H1 (cell line): Measurements from ENCODE around the gene PCDH9. TPM values are rescaled to one million over a fixed set of nuclear protein-coding genes. Genes with fewer than 3 reads are reported as not detected.

Experiments
- CTCF ChIA-PET: fragments of 300-600 bp; sonication (Branson Sonifier 250); formaldehyde crosslinking; loops from one replicate; lab custom pipeline; 2021; ENCODE audit not compliant: partially characterized antibody; lab: Charles Lee
- POLR2A ChIA-PET: fragments of 300-600 bp; sonication (Branson Sonifier 250); formaldehyde crosslinking; loops from one replicate; lab custom pipeline; 2021; ENCODE audit warnings: inconsistent platforms; ENCODE audit not compliant: partially characterized antibody; lab: Charles Lee
- DNase-seq, 2 experiments: peaks; one replicate each; pipeline versions ENCODE4 v3.0.0 to v3.0.0-alpha.2; 2010 to 2022; ENCODE audit warnings: low spot score in 2 of 2, low read depth in 1 of 2, mixed read lengths in 1 of 2
- FAIRE-seq: peaks from 2 replicates; lab custom pipeline; 2011; peaks lifted over from hg19 to GRCh38; lab: Jason Lieb, UNC
- H2AFZ ChIP-seq: 2 replicates; pipeline ENCODE4 v1.8.1; 2012; ENCODE audit warnings: low read length, inconsistent platforms
- H2AK5ac ChIP-seq: 2 replicates; pipeline ENCODE4 v1.6.1; 2013; ENCODE audit warnings: low read depth, low read length
- H2BK120ac ChIP-seq: replicated peaks from 2 replicates; pipeline ENCODE3; 2013; ENCODE audit warnings: low read depth, low read length, inconsistent platforms
- H2BK12ac ChIP-seq: 2 replicates; pipeline ENCODE4 v1.6.1; 2013; ENCODE audit warnings: low read depth, low read length
- H2BK15ac ChIP-seq: 2 replicates; pipeline ENCODE4 v1.6.1; 2013; ENCODE audit warnings: low read length
- H2BK20ac ChIP-seq: 2 replicates; pipeline ENCODE4 v1.6.1; 2013; ENCODE audit warnings: low read length
- H2BK5ac ChIP-seq: 2 replicates; pipeline ENCODE4 v1.6.1; 2013; ENCODE audit warnings: low read depth, low read length
- H3K14ac ChIP-seq: 2 replicates; pipeline ENCODE4 v1.6.1; 2013; ENCODE audit warnings: inconsistent platforms; ENCODE audit not compliant: insufficient read length
- H3K18ac ChIP-seq: 2 replicates; pipeline ENCODE4 v1.6.1; 2013; ENCODE audit warnings: low read length; ENCODE audit errors: extremely low read depth
- H3K23ac ChIP-seq: 2 replicates; pipeline ENCODE4 v1.6.1; 2013; ENCODE audit warnings: inconsistent platforms; ENCODE audit not compliant: insufficient read length
- H3K23me2 ChIP-seq: 2 replicates; pipeline ENCODE4 v1.6.1; 2013; ENCODE audit warnings: low read depth, low read length
- H3K27ac ChIP-seq: 2 replicates; pipeline ENCODE4 v1.6.1; 2011; ENCODE audit warnings: low read depth, low read length, inconsistent platforms
- H3K27me3 ChIP-seq, 4 experiments: replicated peaks in 1 of 4; 1 replicate in 1 of 4; 2 replicates in 3 of 4; pipeline versions ENCODE4 v1.6.1 to v1.8.1; 2011 to 2013; ENCODE audit warnings: low read length in 3 of 4, mild to moderate bottlenecking in 3 of 4, inconsistent platforms in 2 of 4, mixed read lengths in 2 of 4, moderate library complexity in 1 of 4; ENCODE audit not compliant: control insufficient read depth in 3 of 4, insufficient read depth in 3 of 4; ENCODE audit errors: extremely low read depth in 1 of 4
- H3K36me3 ChIP-seq, 4 experiments: 2 replicates each; pipeline versions ENCODE4 v1.6.1 to v1.8.1; 2011 to 2013; ENCODE audit warnings: mild to moderate bottlenecking in 4 of 4, low read length in 3 of 4, moderate library complexity in 2 of 4, control low read depth in 1 of 4, inconsistent platforms in 1 of 4; ENCODE audit not compliant: insufficient read depth in 4 of 4, control insufficient read depth in 2 of 4
- H3K4ac ChIP-seq: replicated peaks from 2 replicates; pipeline ENCODE3; 2013; ENCODE audit warnings: low read length, low read depth, mixed read lengths, inconsistent platforms; ENCODE audit not compliant: insufficient read length
- H3K4me1 ChIP-seq, 4 experiments: replicated peaks in 1 of 4; 1 replicate in 1 of 4; 2 replicates in 3 of 4; pipeline versions ENCODE4 v1.6.1 to v1.8.1; 2011 to 2013; ENCODE audit warnings: low read length in 3 of 4, inconsistent platforms in 2 of 4, mixed read lengths in 1 of 4; ENCODE audit not compliant: insufficient read depth in 4 of 4, control insufficient read depth in 3 of 4
- H3K4me2 ChIP-seq, 2 experiments: 2 replicates each; pipeline versions ENCODE4 v1.6.1 to v1.8.1; 2011 to 2013; ENCODE audit warnings: low read depth in 2 of 2, low read length in 2 of 2, control low read depth in 1 of 2, inconsistent platforms in 1 of 2, mild to moderate bottlenecking in 1 of 2; ENCODE audit not compliant: insufficient read depth in 1 of 2
- H3K4me3 ChIP-seq, 4 experiments: fragments of 200-600, 300-600 bp in 1 of 4; sonication (generic), shearing (Covaris generic), sonication (Bioruptor Twin) in 1 of 4; 2 replicates each; pipeline versions ENCODE4 v1.5.1 to v1.8.1; 2011 to 2016; ENCODE audit warnings: low read length in 4 of 4, low read depth in 3 of 4, control low read depth in 2 of 4, inconsistent platforms in 2 of 4, mild to moderate bottlenecking in 2 of 4, mixed read lengths in 1 of 4, moderate library complexity in 1 of 4; ENCODE audit not compliant: insufficient read depth in 2 of 4; ENCODE audit errors: extremely low read depth in 1 of 4
- H3K56ac ChIP-seq: replicated peaks from 2 replicates; pipeline ENCODE3; 2013; ENCODE audit warnings: low read depth, mild to moderate bottlenecking, mixed read lengths, low read length, inconsistent platforms; ENCODE audit not compliant: insufficient read length
- H3K79me1 ChIP-seq: 2 replicates; pipeline ENCODE4 v1.6.1; 2013; ENCODE audit warnings: low read depth, low read length, control low read depth
- H3K79me2 ChIP-seq, 2 experiments: 2 replicates each; pipeline versions ENCODE4 v1.6.1 to v1.8.1; 2012 to 2013; ENCODE audit warnings: low read length in 2 of 2, mild to moderate bottlenecking in 2 of 2, inconsistent platforms in 1 of 2; ENCODE audit not compliant: insufficient read depth in 2 of 2, control insufficient read depth in 1 of 2
- H3K9ac ChIP-seq, 4 experiments: replicated peaks in 1 of 4; 1 replicate in 1 of 4; 2 replicates in 3 of 4; pipeline versions ENCODE4 v1.6.1 to v1.8.1; 2011 to 2013; ENCODE audit warnings: low read depth in 3 of 4, low read length in 3 of 4, control low read depth in 2 of 4, mild to moderate bottlenecking in 2 of 4, moderate library complexity in 2 of 4, inconsistent platforms in 1 of 4; ENCODE audit errors: extremely low read depth in 1 of 4
- H3K9me3 ChIP-seq, 2 experiments: 2 replicates each; pipeline versions ENCODE4 v1.6.1 to v1.8.1; 2012 to 2013; ENCODE audit warnings: mild to moderate bottlenecking in 2 of 2, moderate library complexity in 2 of 2, control low read depth in 1 of 2, inconsistent platforms in 1 of 2, low read depth in 1 of 2, low read length in 1 of 2, mixed read lengths in 1 of 2; ENCODE audit not compliant: insufficient read depth in 2 of 2
- H4K20me1 ChIP-seq, 2 experiments: replicated peaks in 1 of 2; 2 replicates each; pipeline versions ENCODE3 to v1.8.1; 2011 to 2013; ENCODE audit warnings: inconsistent platforms in 2 of 2, low read length in 2 of 2, mild to moderate bottlenecking in 1 of 2; ENCODE audit not compliant: insufficient read depth in 2 of 2, control insufficient read depth in 1 of 2
- H4K5ac ChIP-seq: 2 replicates; pipeline ENCODE4 v1.6.1; 2013; ENCODE audit warnings: low read length, low read depth, mixed read lengths, inconsistent platforms; ENCODE audit not compliant: insufficient read length
- H4K8ac ChIP-seq: 2 replicates; pipeline ENCODE4 v1.8.0; 2013; ENCODE audit warnings: mild to moderate bottlenecking, moderate library complexity, low read length, inconsistent platforms; ENCODE audit not compliant: insufficient read depth; ENCODE audit errors: extremely low read depth
- H4K91ac ChIP-seq: replicated peaks from 2 replicates; pipeline ENCODE3; 2013; ENCODE audit warnings: low read length, mixed read lengths, inconsistent platforms; ENCODE audit not compliant: insufficient read length
- CTBP2 ChIP-seq: IDR thresholded peaks from 2 replicates; pipeline ENCODE4 v1.7.0; 2011; ENCODE audit warnings: borderline replicate concordance, mild to moderate bottlenecking, moderate library complexity, mixed read lengths, low read length; ENCODE audit not compliant: insufficient read depth, insufficient read length
- EGR1 ChIP-seq: IDR thresholded peaks from 2 replicates; pipeline ENCODE4 v1.6.1; 2011; ENCODE audit warnings: low read depth, low read length, borderline replicate concordance
- JUN ChIP-seq: IDR thresholded peaks from 2 replicates; pipeline ENCODE4 v1.6.1; 2011; ENCODE audit warnings: low read depth, mild to moderate bottlenecking, improper control_type of control experiment, low read length
- RFX5 ChIP-seq: IDR thresholded peaks from 2 replicates; pipeline ENCODE4 v1.6.1; 2011; ENCODE audit warnings: low read depth, low read length, improper control_type of control experiment, borderline replicate concordance
- SP4 ChIP-seq: IDR thresholded peaks from 2 replicates; pipeline ENCODE4 v1.6.1; 2012; ENCODE audit warnings: low read length, inconsistent platforms
- WGBS, 2 experiments: shearing (Covaris generic) in 1 of 2; methylation state at CpG; one replicate each; pipeline versions ENCODE4 v1.1.6 to v1.1.7; 2013 to 2015; ENCODE audit warnings: low lambda C conversion rate in 2 of 2, mixed read lengths in 2 of 2, inconsistent platforms in 1 of 2, low coverage in 1 of 2, missing lambda C conversion rate in 1 of 2; ENCODE audit not compliant: insufficient replicate concordance in 2 of 2, insufficient coverage in 1 of 2, insufficient read length in 1 of 2; ENCODE audit errors: extremely low coverage in 1 of 2, missing lambda C conversion rate in 1 of 2; 5-methylcytosine and 5-hydroxymethylcytosine counted together
- polyA plus RNA-seq, 7 experiments: library from polyadenylated mRNA; depleted of rRNA in 3 of 7; stranded (reverse) in 5 of 7; unstranded in 2 of 7; fragments of >200 nt in 5 of 7; fragments of 200-250 nt in 2 of 7; gene quantifications; 1 replicate in 5 of 7; 2 replicates in 1 of 7; 4 replicates in 1 of 7; pipeline versions ENCODE4 v1.2.1 to v1.2.3, GENCODE V29; 2011 to 2013; ENCODE audit warnings: missing spikeins in 2 of 7, mixed read lengths in 2 of 7
- total RNA-seq: library from RNA; stranded (reverse); fragmentation: NEBNext Ultra II Directional; extraction: Animal tissue kit (Norgen Biotek cat#: 25700); gene quantifications from 2 replicates; pipeline ENCODE4 v1.2.1, GENCODE V29; 2021

PCDH9 gene
- total and polyA plus RNA-seq, 2 of the 8 experiments (the other 6 are each of a cell fraction or from before 2014, with no cell fraction given), result 0.12 to 0.60 TPM

DNA sequence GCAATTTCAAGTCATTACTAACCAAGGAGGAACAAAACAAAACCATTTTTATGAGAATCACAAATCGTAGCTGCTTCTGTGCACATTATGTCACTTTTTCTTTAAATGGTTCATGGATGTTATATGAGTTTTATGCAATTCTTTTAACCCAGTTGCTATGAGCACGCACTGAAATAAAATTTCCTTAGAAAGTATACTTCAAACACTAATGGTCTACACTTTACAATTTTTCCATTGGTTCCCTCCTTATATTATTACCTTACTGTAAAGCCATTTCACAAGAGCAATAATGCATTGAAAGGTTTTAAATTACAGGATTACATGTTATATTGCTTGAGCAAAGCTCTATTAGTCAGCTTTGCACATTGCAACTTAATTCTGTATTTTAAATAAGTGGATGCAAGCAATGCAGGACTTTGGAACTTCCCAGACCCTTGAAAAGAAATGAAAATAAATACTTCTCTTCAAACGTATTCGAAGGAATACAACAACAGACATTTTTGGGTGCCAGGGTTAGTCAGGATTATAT is 318.7 kb downstream of the PCDH9 start:
- Histone ChIP-seq H2BK15ac (no peak overlapping the region), H4K20me1 (no peaks in the 10 kb centered on the region), H2AFZ (no peak overlapping the region), H4K8ac (no peak overlapping the region), H3K36me3 (no peaks in the 10 kb centered on the region), H3K9me3 (no peaks in the 10 kb centered on the region), H2BK5ac (no peak overlapping the region), H3K4me1 (no peaks in the 10 kb centered on the region), H3K56ac (no peak overlapping the region), H3K4ac (no peak overlapping the region), H4K5ac (no peak overlapping the region), H3K27ac (no peak overlapping the region), H2BK12ac (no peak overlapping the region), H3K23me2 (no peaks in the 10 kb centered on the region), H3K79me2 (no peaks in the 10 kb centered on the region), H3K79me1 (no peaks in the 10 kb centered on the region), H3K4me2 (no peak overlapping the region), H2BK120ac (no peak overlapping the region), H3K9ac (no peak overlapping the region), H4K91ac (no peak overlapping the region), H3K4me3 (no peak overlapping the region), H3K27me3 (no peaks in the 10 kb centered on the region), H3K23ac (no peak overlapping the region), H2AK5ac (no peak overlapping the region), H3K18ac (no peak overlapping the region), H3K14ac (no peak overlapping the region), H2BK20ac (no peak overlapping the region)
- POLR2A ChIA-PET, result interaction anchor here (0.6 kb wide), 1 partner anchor 25 kb away, joined by 3 read pairs; no protein-coding TSS in a partner anchor
- CTCF ChIA-PET, result no interaction called here
- TF ChIP-seq RFX5 (no peak), JUN (no peak), EGR1 (no peak), SP4 (no peak), CTBP2 (no peak)
- FAIRE-seq (no peak), DNase-seq (no peak)
- WGBS, 2 experiments, result 99% methylated on average over 4 of the region's 4 CpGs; no CpG with 5 or more reads in 1 of the 2 experiments
